GM21390 (cell line): ENCODE measurements around the gene COMMD10.
"Not testable (repeated sequence)": the region's sequence is repeated elsewhere in the genome, so short reads cannot be mapped to it uniquely, and the experiment has no call there.

ENCODE experiments used
- ATAC-seq: cut with Tn5 transposase; IDR thresholded peaks from one replicate; pipeline ENCODE4 v1.9.1; 2021; ENCODE audit not compliant: unreplicated experiment

Gene COMMD10

GRCh38 chr5:116091416-116091815 lies 6.6 kb downstream of the COMMD10 start:
- no peak for ATAC-seq

- ATAC-seq: no peak
Measured at GRCh38 chr5:116097301-116097700, 12.5 kb downstream of the COMMD10 start.

GRCh38 chr5:116098998-116099397 lies 14.2 kb downstream of the COMMD10 start:
- no peak for ATAC-seq

GRCh38 chr5:116104941-116105340 lies 20.1 kb downstream of the COMMD10 start:
- not testable (repeated sequence) for ATAC-seq

GRCh38 chr5:116115163-116115562 lies 30.3 kb downstream of the COMMD10 start:
- ATAC-seq: no peak

GRCh38 chr5:116130471-116130870 lies 45.6 kb downstream of the COMMD10 start:
- no peak for ATAC-seq

- ATAC-seq: no peak
Measured at GRCh38 chr5:116130976-116131375, 46.2 kb downstream of the COMMD10 start.

GRCh38 chr5:116133281-116133680 lies 48.5 kb downstream of the COMMD10 start:
- ATAC-seq: no peak

- peak; percentile 99 for ATAC-seq
Measured at GRCh38 chr5:116135344-116135743, 50.5 kb downstream of the COMMD10 start.

GRCh38 chr5:116137544-116138378 lies 52.9 kb downstream of the COMMD10 start:
- no peak for ATAC-seq

GRCh38 chr5:116142495-116142894 lies 57.7 kb downstream of the COMMD10 start:
- no peak for ATAC-seq

- ATAC-seq: no peak
Measured at GRCh38 chr5:116144103-116144502, 59.3 kb downstream of the COMMD10 start.

GRCh38 chr5:116144991-116145390 lies 60.2 kb downstream of the COMMD10 start:
- no peak for ATAC-seq

GRCh38 chr5:116145416-116145815 lies 60.6 kb downstream of the COMMD10 start:
- ATAC-seq: no peak

- no peak for ATAC-seq
Measured at GRCh38 chr5:116152169-116152568, 67.3 kb downstream of the COMMD10 start.

- ATAC-seq: no peak
Measured at GRCh38 chr5:116153687-116154174, 68.9 kb downstream of the COMMD10 start.

GRCh38 chr5:116154252-116154651 lies 69.4 kb downstream of the COMMD10 start:
- no peak for ATAC-seq

- ATAC-seq: no peak
Measured at GRCh38 chr5:116154931-116155330, 70.1 kb downstream of the COMMD10 start.

- no peak for ATAC-seq
Measured at GRCh38 chr5:116157902-116158301, 73.1 kb downstream of the COMMD10 start.

GRCh38 chr5:116159006-116159405 lies 74.2 kb downstream of the COMMD10 start:
- ATAC-seq: no peak

GRCh38 chr5:116174111-116174510 lies 89.3 kb downstream of the COMMD10 start:
- no peak for ATAC-seq

GRCh38 chr5:116176121-116176520 lies 91.3 kb downstream of the COMMD10 start:
- ATAC-seq: no peak

- ATAC-seq: no peak
Measured at GRCh38 chr5:116178925-116179324, 94.1 kb downstream of the COMMD10 start.
